Ovary (tissue), 9 donors: ENCODE data around the gene MBNL2. TPM values are rescaled to one million over a fixed set of nuclear protein-coding genes. Genes with fewer than 3 reads are reported as not detected.

Experiments
- DNase-seq, 5 donors: peaks; one replicate each; pipeline ENCODE4 v3.0.0-alpha.2; 2019 to 2020
- H3K27ac ChIP-seq, 2 donors: fragments of 200-600 bp; one replicate each; pipeline versions ENCODE4 v1.5.1 to v1.8.0; 2019 to 2022
- H3K27me3 ChIP-seq: fragments of 200-600 bp; one replicate; pipeline ENCODE4 v1.8.0; 2022
- H3K36me3 ChIP-seq: fragments of 200-600 bp; sonication (generic); one replicate; pipeline ENCODE4 v1.5.1; 2019
- H3K4me1 ChIP-seq: one replicate; pipeline ENCODE4 v1.8.1; 2013; ENCODE audit warnings: mild to moderate bottlenecking, moderate library complexity; ENCODE audit not compliant: insufficient read depth
- H3K4me3 ChIP-seq: fragments of 200-600 bp; sonication (generic); one replicate; pipeline ENCODE4 v1.5.1; 2017
- H3K9me3 ChIP-seq, 2 donors: fragments of 200-600 bp in 1 of 2; sonication (generic) in 1 of 2; one replicate each; pipeline versions ENCODE4 v1.5.1 to v1.8.1; 2013 to 2019; ENCODE audit warnings: mild to moderate bottlenecking in 1 of 2, moderate library complexity in 1 of 2
- EP300 ChIP-seq: sonication (generic); formaldehyde crosslinking; IDR thresholded peaks from one replicate; pipeline ENCODE4 v1.6.1; 2017; ENCODE audit warnings: antibody characterized with exemption
- POLR2A ChIP-seq: fragments of 450-650 bp; IDR thresholded peaks from one replicate; pipeline ENCODE4 v1.6.1; 2017; ENCODE audit warnings: antibody characterized with exemption, mild to moderate bottlenecking, moderate library complexity
- WGBS, 3 donors: extraction: QIAGEN DNeasy Blood & Tissue Kit in 1 of 3; methylation state at CpG; one replicate each; pipeline versions ENCODE4 v1.1.5 to v1.1.7; 2013 to 2017; 5-methylcytosine and 5-hydroxymethylcytosine counted together
- intact Hi-C, 4 donors: fragments of 100-400 bp; cut with DNase I; formaldehyde crosslinking; loops; one replicate each; pipeline versions ENCODE4 v1.11.0 to v1.15.1; 2022 to 2023
- polyA plus RNA-seq, 2 donors: library from polyadenylated mRNA; stranded (reverse); fragments of 200-250 nt in 1 of 2; fragments of 350-450 nt in 1 of 2; fragmentation: Illumina TruSeq in 1 of 2; extraction: RNeasy Lipid Tissue Mini Kit (QIAGEN cat#74804) in 1 of 2; gene quantifications; one replicate each; pipeline ENCODE4 v1.2.3, GENCODE V29; 2013 to 2014
- total RNA-seq, 7 donors: library from RNA; depleted of rRNA in 2 of 7; stranded (reverse); fragments of >200 nt in 2 of 7; fragmentation: NEBNext Ultra II Directional in 3 of 7; extraction: Animal tissue kit (Norgen Biotek cat#: 25700) in 3 of 7; gene quantifications; one replicate each; pipeline versions ENCODE4 v1.1.0 to v1.2.4, GENCODE V29; 2016 to 2023
- TF ChIP-seq, protein P1 (sequence below), 3 donors: fragments of 450-650 bp in 2 of 3; fragments of 200-600 bp in 1 of 3; IDR thresholded peaks; one replicate each; pipeline versions ENCODE4 v1.5.1 to v1.8.0; 2016 to 2022; ENCODE audit warnings: antibody characterized with exemption in 3 of 3, mild to moderate bottlenecking in 1 of 3
- donor health status: DM: no; HTN: no; CAD: no; lungs with moderate emphysema.
- donor health status: DM: no; HTN: no; CAD: no.
- donor health status: Bipolar disorder and iron deficiency.
- donor health status: DM: yes; HTN: yes; CAD: no.
- donor health status: DM: no; HTN: no; CAD: no.
- donor health status: DM: yes; HTN: yes; CAD: no.

MBNL2 gene
- total and polyA plus RNA-seq, 9 donors = 43.7 to 110 (median 92.1) TPM

GRCh38 chr13:97385854-97386253, 163.7 kb downstream of the MBNL2 start:
- H3K9me3 ChIP-seq = no peaks in the 10 kb centered on the region
- no peak overlapping the region for H3K4me3 ChIP-seq
- no peak for DNase-seq
- no peak overlapping the region for H3K27ac ChIP-seq
- no peaks in the 10 kb centered on the region for H3K27me3 ChIP-seq
- TF ChIP-seq, protein P1, sequence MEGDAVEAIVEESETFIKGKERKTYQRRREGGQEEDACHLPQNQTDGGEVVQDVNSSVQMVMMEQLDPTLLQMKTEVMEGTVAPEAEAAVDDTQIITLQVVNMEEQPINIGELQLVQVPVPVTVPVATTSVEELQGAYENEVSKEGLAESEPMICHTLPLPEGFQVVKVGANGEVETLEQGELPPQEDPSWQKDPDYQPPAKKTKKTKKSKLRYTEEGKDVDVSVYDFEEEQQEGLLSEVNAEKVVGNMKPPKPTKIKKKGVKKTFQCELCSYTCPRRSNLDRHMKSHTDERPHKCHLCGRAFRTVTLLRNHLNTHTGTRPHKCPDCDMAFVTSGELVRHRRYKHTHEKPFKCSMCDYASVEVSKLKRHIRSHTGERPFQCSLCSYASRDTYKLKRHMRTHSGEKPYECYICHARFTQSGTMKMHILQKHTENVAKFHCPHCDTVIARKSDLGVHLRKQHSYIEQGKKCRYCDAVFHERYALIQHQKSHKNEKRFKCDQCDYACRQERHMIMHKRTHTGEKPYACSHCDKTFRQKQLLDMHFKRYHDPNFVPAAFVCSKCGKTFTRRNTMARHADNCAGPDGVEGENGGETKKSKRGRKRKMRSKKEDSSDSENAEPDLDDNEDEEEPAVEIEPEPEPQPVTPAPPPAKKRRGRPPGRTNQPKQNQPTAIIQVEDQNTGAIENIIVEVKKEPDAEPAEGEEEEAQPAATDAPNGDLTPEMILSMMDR (IDR thresholded peaks at IDR 0.05) = no peak
- no peak for TF ChIP-seq POLR2A
- TF ChIP-seq EP300 = no peak
- intact Hi-C loops = no loop called here
- H3K36me3 ChIP-seq = no peaks in the 10 kb centered on the region
- 96% methylated on average over 3 of the region's 3 CpGs for WGBS, 3 donors
- H3K4me1 ChIP-seq = no peaks in the 10 kb centered on the region

DNA sequence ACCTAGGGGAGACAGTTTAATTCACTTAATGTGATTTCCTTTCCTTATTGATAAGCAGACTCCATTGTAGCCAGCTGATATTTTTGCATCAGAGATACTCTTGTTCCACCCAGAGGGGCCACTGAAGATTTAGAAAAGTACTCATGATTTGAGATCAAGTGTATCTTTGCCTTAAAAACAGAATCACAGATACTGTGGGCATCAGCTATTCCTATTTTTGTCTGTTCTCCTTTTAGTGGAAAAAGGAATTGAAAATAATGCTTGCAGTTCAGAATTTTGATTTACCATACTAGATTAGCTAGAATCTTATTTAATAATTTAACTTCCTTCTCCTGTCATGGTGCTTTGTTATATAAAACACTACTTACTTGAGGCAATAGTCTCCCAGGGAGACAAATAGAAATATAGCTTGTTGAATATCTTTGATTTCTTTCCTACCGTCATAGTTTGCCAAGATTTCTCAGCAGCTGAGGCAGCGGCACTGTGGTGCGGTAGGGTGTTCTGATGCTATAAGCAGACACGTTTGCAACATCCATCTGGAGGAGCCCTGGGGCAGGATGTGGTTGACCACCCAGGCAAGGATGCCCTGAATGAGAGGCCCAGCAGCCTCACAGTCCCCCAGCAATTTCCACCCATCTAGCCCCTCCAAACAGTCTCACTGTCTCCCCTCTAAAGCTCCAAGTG, 164.8 kb downstream of the MBNL2 start:
- 87 to 91% (median 89%) methylated on average over 4 of the region's 4 CpGs for WGBS, 3 donors
- Histone ChIP-seq H3K27ac (no peak overlapping the region), H3K27me3 (no peaks in the 10 kb centered on the region), H3K4me1 (no peaks in the 10 kb centered on the region), H3K9me3 (no peaks in the 10 kb centered on the region), H3K4me3 (no peak overlapping the region), H3K36me3 (no peaks in the 10 kb centered on the region)
- TF ChIP-seq, protein P1 (IDR thresholded peaks at IDR 0.05) = no peak
- TF ChIP-seq EP300 (no peak), POLR2A (no peak)
- intact Hi-C loops = no loop called here
- DNase-seq = no peak

DNA sequence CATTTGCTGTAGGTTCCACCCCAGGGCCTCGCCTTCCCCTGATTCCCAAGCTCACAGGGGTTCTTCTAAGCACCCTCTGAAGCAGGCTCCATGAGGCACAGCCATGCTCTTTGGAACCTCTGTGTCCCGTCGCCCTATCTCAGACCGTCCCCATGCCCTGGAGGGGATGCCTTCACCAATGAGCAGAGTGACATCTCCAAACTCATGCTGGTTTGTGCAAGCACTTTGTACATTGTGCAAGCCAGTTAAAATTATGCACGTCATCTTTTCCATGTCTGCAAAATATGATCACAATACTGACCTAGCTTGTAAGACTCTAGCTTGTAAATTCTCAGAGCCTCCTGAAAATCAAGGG, 165.3 kb downstream of the MBNL2 start:
- Histone ChIP-seq H3K4me3 (no peak overlapping the region), H3K9me3 (no peaks in the 10 kb centered on the region), H3K27ac (no peak overlapping the region), H3K27me3 (no peaks in the 10 kb centered on the region), H3K36me3 (no peaks in the 10 kb centered on the region), H3K4me1 (no peaks in the 10 kb centered on the region)
- no peak for DNase-seq
- 94 to 99% (median 97%) methylated on average over 5 of the region's 5 CpGs for WGBS, 3 donors
- intact Hi-C loops = no loop called here
- TF ChIP-seq EP300 (no peak), POLR2A (no peak)
- TF ChIP-seq, protein P1 (IDR thresholded peaks at IDR 0.05) = no peak

GRCh38 chr13:97387890-97388289, 165.8 kb downstream of the MBNL2 start:
- no peaks in the 10 kb centered on the region for H3K4me1 ChIP-seq

More at GRCh38 chr13:97387890-97388289, 165.8 kb downstream of the MBNL2 start:
- DNase-seq = no peak
- TF ChIP-seq, protein P1 (IDR thresholded peaks at IDR 0.05) = no peak
- TF ChIP-seq EP300 = no peak
- no peak for TF ChIP-seq POLR2A
- H3K27me3 ChIP-seq = no peaks in the 10 kb centered on the region
- H3K9me3 ChIP-seq = no peaks in the 10 kb centered on the region
- 81 to 98% (median 97%) methylated on average over 1 of the region's 1 CpG for WGBS, 3 donors
- no peak overlapping the region for H3K27ac ChIP-seq
- intact Hi-C loops = no loop called here
- no peaks in the 10 kb centered on the region for H3K36me3 ChIP-seq
- no peak overlapping the region for H3K4me3 ChIP-seq
